Coronary artery (tissue), 2 donors: ENCODE measurements around the gene KRT33A.

Experiments used
- DNase-seq: peaks from one replicate; pipeline ENCODE4 v3.0.0-alpha.2; 2017; ENCODE audit warnings: low spot score
- H3K27ac ChIP-seq, 2 donors: fragments of 200-600 bp; sonication (generic); one replicate each; pipeline ENCODE4 v1.5.1; 2016 to 2019
- H3K4me3 ChIP-seq: fragments of 200-600 bp; sonication (generic); 2 replicates; pipeline ENCODE4 v1.5.1; 2016; ENCODE audit warnings: mild to moderate bottlenecking, moderate library complexity
- TF ChIP-seq, protein P1 (sequence below): fragments of 200-600 bp; sonication (generic); IDR thresholded peaks from one replicate; pipeline ENCODE4 v1.5.1; 2019; ENCODE audit warnings: antibody characterized with exemption

Gene KRT33A

DNA sequence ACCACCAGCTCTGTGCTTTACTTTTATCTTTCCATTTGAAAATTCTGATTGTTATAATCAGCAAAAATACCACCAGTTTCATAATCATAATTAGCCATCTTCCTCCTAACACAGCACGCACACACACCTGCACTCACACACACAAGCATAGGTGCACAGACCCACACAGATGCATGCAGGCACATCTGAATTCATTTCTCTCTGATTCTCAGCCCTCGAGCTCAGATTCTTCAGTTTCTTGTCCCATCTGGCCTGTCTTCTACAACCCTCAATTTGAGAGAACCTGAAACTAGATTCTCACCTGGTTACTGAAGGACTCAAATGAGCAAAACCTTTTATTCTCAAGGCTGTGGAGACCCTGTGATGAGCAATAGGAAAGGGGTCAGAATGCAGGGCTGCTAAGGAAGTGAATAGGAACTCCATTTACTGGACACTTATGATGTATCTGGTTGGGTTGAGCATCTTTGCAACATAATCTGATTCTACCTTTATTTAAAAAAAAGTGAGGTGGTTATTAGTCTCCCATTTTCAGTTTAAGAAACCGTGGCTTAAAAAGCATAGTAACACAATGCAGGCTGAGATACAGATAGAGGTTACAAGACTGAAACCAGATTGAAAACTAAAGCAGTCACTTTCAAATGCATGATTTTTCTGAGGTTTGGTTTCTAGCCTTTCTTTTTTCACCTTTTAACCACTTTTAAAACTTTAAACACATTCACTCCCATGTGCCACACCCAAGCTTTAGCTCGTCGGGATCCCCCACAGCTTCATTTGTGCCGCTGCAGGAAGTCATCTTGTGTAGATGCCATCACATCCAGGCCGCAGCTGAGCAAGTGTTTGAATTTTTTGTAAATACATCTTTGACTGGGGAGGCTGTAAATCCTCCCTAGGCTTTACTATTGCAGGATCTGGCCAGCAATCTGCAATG lies 9.4 kb downstream of the KRT33A start:
- H3K27ac ChIP-seq: no peak overlapping the region
- no peak overlapping the region for H3K4me3 ChIP-seq
- DNase-seq: no peak
- TF ChIP-seq, protein P1, sequence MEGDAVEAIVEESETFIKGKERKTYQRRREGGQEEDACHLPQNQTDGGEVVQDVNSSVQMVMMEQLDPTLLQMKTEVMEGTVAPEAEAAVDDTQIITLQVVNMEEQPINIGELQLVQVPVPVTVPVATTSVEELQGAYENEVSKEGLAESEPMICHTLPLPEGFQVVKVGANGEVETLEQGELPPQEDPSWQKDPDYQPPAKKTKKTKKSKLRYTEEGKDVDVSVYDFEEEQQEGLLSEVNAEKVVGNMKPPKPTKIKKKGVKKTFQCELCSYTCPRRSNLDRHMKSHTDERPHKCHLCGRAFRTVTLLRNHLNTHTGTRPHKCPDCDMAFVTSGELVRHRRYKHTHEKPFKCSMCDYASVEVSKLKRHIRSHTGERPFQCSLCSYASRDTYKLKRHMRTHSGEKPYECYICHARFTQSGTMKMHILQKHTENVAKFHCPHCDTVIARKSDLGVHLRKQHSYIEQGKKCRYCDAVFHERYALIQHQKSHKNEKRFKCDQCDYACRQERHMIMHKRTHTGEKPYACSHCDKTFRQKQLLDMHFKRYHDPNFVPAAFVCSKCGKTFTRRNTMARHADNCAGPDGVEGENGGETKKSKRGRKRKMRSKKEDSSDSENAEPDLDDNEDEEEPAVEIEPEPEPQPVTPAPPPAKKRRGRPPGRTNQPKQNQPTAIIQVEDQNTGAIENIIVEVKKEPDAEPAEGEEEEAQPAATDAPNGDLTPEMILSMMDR: no peak

DNA sequence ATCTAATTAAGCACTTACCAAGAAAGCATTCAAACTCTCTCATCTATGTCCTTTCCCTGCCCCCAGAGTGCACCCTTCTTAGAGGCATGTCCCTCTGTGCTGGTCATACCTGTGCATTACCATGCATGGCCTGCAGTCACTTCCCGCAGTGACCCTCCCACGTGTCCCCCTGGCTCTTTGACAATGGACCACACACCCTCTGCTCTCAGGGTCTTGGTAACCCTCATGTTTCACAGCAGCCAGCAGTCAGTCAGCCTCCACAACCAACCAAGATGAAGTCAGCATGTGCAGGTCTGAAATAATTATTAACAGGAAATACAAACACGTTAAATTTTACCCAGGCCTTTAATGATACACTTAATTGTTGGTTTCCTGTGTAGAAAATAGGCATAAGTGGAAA lies 10.1 kb downstream of the KRT33A start:
- DNase-seq: no peak
- H3K27ac ChIP-seq: no peak overlapping the region
- TF ChIP-seq, protein P1: no peak

DNA sequence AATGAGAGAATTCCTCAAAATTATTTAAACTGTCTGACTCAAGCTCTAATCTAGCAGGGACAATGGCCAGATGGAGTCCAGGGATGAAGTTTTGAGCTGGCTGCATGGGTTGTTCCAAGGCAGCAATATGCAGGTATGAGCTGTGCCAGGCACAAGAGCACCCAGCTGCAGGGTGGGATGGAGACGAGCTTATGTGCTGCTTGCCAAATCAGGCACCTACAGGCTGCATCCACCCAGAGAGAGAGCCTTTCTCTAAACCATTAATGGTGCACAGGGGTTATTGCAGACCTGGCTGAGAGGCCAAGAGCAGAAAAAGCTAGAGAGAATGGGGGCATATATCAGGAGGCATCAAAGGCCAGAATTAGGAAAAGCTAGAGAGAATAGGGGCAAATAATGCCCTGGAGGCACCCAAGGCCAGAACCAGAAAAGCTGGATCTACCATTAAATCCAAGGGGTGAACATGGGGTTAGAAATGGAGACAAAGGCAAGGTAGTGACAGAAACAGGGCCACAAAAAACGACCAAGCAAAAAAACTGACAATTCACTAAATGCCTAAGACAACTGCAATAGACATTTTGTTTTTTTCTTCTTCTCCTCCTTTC lies 11.0 kb downstream of the KRT33A start:
- no peak for DNase-seq
- no peak overlapping the region for H3K27ac ChIP-seq
- H3K4me3 ChIP-seq: no peak overlapping the region
- TF ChIP-seq, protein P1: no peak

More for the DNA sequence above, 10.1 kb downstream of the KRT33A start:
- H3K4me3 ChIP-seq: no peak overlapping the region

DNA sequence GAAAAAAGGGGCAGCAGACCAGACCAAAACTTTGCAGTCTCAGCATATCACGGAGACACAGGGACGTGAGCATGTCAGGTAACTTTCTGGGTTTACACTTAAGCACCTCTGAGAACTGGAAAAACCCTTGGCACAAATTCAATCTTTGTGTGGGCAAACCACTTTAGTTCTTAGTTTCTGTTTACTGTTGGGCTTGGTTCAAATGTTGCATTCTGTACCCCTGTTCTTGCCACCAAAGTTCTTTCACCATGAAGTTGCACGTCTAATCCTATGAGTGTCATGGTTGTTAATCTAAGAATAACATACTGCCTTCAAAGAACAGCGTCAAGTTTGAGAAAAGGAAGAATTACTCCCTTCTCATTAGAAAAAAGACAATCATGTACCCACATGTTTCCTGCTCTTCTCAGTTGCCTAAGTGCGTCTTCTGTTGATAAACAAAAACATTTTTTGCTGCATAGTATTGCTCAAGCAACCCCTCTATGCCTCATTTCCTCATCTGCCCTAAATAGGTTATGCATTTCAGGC lies 11.6 kb downstream of the KRT33A start:
- TF ChIP-seq, protein P1: no peak
- Histone ChIP-seq H3K4me3 (no peak overlapping the region), H3K27ac (no peak overlapping the region)
- DNase-seq: no peak

DNA sequence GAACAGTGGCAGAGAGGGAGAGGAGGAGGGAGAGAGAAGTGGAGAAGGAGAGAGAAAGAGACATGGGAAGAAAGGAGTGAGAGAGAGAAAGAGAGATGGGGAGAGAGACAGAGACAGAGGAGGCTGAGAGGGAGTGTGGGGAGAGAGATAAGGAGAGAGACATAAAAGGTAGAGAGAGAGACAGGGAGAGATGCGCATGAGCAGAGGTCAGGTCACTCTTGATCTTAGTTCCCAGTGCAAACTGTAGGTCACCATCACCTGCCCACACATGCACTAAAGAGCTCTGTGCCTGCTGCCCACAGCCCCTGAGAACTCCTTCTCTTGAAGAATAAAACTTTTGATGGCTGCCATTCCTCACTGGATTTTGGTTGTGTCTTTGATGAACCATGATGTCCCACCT lies 14.9 kb downstream of the KRT33A start:
- no peak for DNase-seq
- Histone ChIP-seq H3K4me3 (no peak overlapping the region), H3K27ac (no peak overlapping the region)
- TF ChIP-seq, protein P1: no peak

DNA sequence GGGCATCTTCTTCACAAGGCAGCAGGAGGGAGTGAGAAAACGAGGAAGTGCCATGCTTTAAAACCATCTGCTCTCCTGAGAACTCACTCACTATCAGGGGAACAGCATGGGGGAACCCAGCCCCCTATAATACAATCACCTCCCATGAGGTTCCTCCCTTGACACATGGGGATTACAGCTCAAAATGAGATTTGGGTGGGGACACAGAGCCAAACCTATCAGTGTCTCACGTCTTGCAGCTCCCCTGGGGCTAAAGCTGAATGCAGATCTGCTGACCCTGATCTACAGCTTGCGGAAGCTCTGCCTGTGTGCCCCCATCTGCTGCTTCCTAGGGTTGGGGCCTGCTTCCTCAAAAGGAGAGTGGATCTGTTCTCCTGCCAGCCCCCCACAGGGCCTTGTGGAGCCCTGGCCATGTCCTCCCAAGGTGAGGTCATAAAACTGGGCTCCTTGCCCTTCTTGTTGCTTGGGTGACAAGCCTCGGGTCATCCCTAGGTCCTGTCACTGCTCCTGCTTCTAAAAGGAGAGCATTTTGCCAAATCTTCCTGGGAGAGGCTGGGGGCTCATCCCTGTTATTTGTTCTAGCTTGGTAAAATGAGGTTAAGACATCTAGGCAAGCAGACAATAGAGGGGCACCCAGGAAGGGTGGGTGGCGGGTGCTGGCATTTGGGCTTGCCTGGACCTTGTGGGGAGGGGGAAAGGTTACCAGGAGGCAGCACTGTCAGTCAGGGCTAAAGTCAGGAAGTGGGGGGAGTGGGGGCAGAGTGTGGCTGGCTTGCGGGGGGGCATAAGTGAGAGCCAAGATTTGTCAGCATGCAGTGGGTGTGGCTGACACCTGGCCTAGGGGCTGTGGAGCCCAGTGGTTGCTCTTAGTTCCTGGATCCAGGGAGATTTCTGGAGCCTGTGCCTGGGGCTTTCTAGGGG lies 16.0 kb downstream of the KRT33A start:
- TF ChIP-seq, protein P1: no peak
- Histone ChIP-seq H3K4me3 (no peak overlapping the region), H3K27ac (no peak overlapping the region)
- no peak for DNase-seq
